DND-41 (cell line): ENCODE results near the gene RHOT2.

ENCODE experiments used
- ATAC-seq: fragments of 200-7000 bp; cut with Tn5 transposase; 3 replicates; pipeline ENCODE4 v1.9.1; 2021; ENCODE audit warnings: low read depth; ENCODE audit not compliant: insufficient read depth
- DNase-seq: peaks from one replicate; pipeline ENCODE4 v3.0.0-alpha.2; 2020
- H2AFZ ChIP-seq: 2 replicates; pipeline ENCODE4 v1.6.0; 2012; ENCODE audit warnings: low read depth, low read length
- H3K27ac ChIP-seq: 2 replicates; pipeline ENCODE4 v1.5.1; 2012; ENCODE audit warnings: low read length, inconsistent platforms
- H3K27me3 ChIP-seq: fragments of 200-600 bp; sonication (generic); 2 replicates; pipeline ENCODE4 v1.6.0; 2012; ENCODE audit warnings: low read length, mild to moderate bottlenecking, inconsistent platforms; ENCODE audit not compliant: insufficient read depth, poor library complexity
- H3K36me3 ChIP-seq: 2 replicates; pipeline ENCODE4 v1.5.1; 2012; ENCODE audit warnings: low read length, inconsistent platforms; ENCODE audit not compliant: insufficient read depth
- H3K4me1 ChIP-seq: 2 replicates; pipeline ENCODE4 v1.5.1; 2012; ENCODE audit warnings: mild to moderate bottlenecking, low read length; ENCODE audit not compliant: insufficient read depth
- H3K4me2 ChIP-seq: 2 replicates; pipeline ENCODE4 v1.6.0; 2012; ENCODE audit warnings: mild to moderate bottlenecking, moderate library complexity, low read length, inconsistent platforms; ENCODE audit not compliant: insufficient read depth
- H3K4me3 ChIP-seq, 2 experiments: fragments of 200-600 bp in 1 of 2; shearing (Covaris generic) in 1 of 2; 2 replicates each; pipeline ENCODE4 v1.5.1; 2012 to 2016; ENCODE audit warnings: inconsistent platforms in 2 of 2, low read length in 2 of 2, mild to moderate bottlenecking in 2 of 2, low read depth in 1 of 2, moderate library complexity in 1 of 2
- H3K79me2 ChIP-seq: 2 replicates; pipeline ENCODE4 v1.6.0; 2012; ENCODE audit warnings: low read length, inconsistent platforms; ENCODE audit not compliant: insufficient read depth
- H3K9ac ChIP-seq: 2 replicates; pipeline ENCODE4 v1.6.0; 2012; ENCODE audit warnings: low read depth, mild to moderate bottlenecking, inconsistent platforms, low read length, moderate library complexity
- H3K9me3 ChIP-seq: 2 replicates; pipeline ENCODE4 v1.5.1; 2012; ENCODE audit warnings: low read length, moderate library complexity, mild to moderate bottlenecking, inconsistent platforms; ENCODE audit not compliant: insufficient read depth, severe bottlenecking
- H4K20me1 ChIP-seq: 2 replicates; pipeline ENCODE4 v1.6.0; 2012; ENCODE audit warnings: low read length; ENCODE audit not compliant: insufficient read depth
- EZH2 ChIP-seq: IDR thresholded peaks from 3 replicates; pipeline ENCODE4 v1.6.1; 2012; ENCODE audit warnings: borderline replicate concordance, low read depth, mild to moderate bottlenecking, moderate library complexity, low read length, inconsistent platforms; ENCODE audit not compliant: severe bottlenecking
- TF ChIP-seq, protein P1 (sequence below): IDR thresholded peaks from 2 replicates; pipeline ENCODE4 v1.5.1; 2012; ENCODE audit warnings: borderline replicate concordance, low read length, moderate library complexity, mild to moderate bottlenecking; ENCODE audit not compliant: poor library complexity, severe bottlenecking; ENCODE audit errors: extremely low read depth

Gene RHOT2

DNA sequence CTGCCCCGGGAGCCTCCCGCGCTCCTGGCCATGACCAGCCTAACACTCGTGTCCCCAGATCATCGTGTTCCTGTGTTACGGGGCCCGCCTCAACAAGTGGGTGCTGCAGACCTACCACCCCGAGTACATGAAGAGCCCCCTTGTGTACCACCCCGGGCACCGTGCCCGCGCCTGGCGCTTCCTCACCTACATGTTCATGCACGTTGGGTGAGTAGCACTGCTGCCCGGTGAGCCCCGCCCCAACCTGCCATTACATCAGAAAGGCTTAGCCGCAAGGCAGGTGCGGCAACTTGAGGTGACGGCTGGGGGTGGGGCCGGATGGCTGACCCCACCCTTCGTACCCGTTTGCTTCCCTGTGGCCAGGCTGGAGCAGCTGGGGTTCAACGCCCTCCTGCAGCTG lies 9.0 kb downstream of the RHOT2 start:
- no peak for DNase-seq
- no peak overlapping the region for H3K4me2 ChIP-seq

GRCh38 chr16:677316-678190 lies 9.6 kb downstream of the RHOT2 start:
- Histone ChIP-seq H3K27ac (no peak overlapping the region), H3K9me3 (no peaks in the 10 kb centered on the region), H3K9ac (no peak overlapping the region), H3K4me1 (peaks cover 32% of the 10 kb centered on the region), H3K4me3 (no peak overlapping the region), H4K20me1 (peaks cover 56% of the 10 kb centered on the region), H2AFZ (no peak overlapping the region), H3K79me2 (peaks cover 22% of the 10 kb centered on the region), H3K27me3 (no peaks in the 10 kb centered on the region), H3K36me3 (peaks cover 32% of the 10 kb centered on the region), H3K4me2 (no peak overlapping the region)
- no peak for DNase-seq
- no peak for ATAC-seq
- no peak for TF ChIP-seq EZH2
- TF ChIP-seq, protein P1, sequence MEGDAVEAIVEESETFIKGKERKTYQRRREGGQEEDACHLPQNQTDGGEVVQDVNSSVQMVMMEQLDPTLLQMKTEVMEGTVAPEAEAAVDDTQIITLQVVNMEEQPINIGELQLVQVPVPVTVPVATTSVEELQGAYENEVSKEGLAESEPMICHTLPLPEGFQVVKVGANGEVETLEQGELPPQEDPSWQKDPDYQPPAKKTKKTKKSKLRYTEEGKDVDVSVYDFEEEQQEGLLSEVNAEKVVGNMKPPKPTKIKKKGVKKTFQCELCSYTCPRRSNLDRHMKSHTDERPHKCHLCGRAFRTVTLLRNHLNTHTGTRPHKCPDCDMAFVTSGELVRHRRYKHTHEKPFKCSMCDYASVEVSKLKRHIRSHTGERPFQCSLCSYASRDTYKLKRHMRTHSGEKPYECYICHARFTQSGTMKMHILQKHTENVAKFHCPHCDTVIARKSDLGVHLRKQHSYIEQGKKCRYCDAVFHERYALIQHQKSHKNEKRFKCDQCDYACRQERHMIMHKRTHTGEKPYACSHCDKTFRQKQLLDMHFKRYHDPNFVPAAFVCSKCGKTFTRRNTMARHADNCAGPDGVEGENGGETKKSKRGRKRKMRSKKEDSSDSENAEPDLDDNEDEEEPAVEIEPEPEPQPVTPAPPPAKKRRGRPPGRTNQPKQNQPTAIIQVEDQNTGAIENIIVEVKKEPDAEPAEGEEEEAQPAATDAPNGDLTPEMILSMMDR, result no peak

More for the DNA sequence above, 9.0 kb downstream of the RHOT2 start:
- Histone ChIP-seq H3K4me1 (peaks cover 25% of the 10 kb centered on the region), H3K9ac (no peak overlapping the region), H4K20me1 (peaks cover 56% of the 10 kb centered on the region), H3K27ac (no peak overlapping the region), H3K9me3 (no peaks in the 10 kb centered on the region), H3K27me3 (no peaks in the 10 kb centered on the region), H3K4me3 (no peak overlapping the region), H3K79me2 (peaks cover 16% of the 10 kb centered on the region), H2AFZ (no peak overlapping the region), H3K36me3 (peaks cover 32% of the 10 kb centered on the region)
- no peak for TF ChIP-seq EZH2
- TF ChIP-seq, protein P1, result no peak
- no peak for ATAC-seq

- H3K79me2 ChIP-seq, result peaks cover 30% of the 10 kb centered on the region
- H3K4me1 ChIP-seq, result peaks cover 40% of the 10 kb centered on the region
- no peak overlapping the region for H3K4me2 ChIP-seq
- peaks cover 32% of the 10 kb centered on the region for H3K36me3 ChIP-seq
- H4K20me1 ChIP-seq, result peaks cover 57% of the 10 kb centered on the region
- TF ChIP-seq EZH2, result no peak
- no peak overlapping the region for H3K4me3 ChIP-seq
- no peak overlapping the region for H2AFZ ChIP-seq
- no peak overlapping the region; the same call in 1 of the 2 replicates for H3K27ac ChIP-seq
- ATAC-seq (no peak), DNase-seq (no peak)
- no peak overlapping the region for H3K9ac ChIP-seq
- H3K9me3 ChIP-seq, result no peaks in the 10 kb centered on the region
- no peaks in the 10 kb centered on the region for H3K27me3 ChIP-seq
These were observed 10.4 kb downstream of the RHOT2 start for GRCh38 chr16:678209-678857.
